Upper lobe of left lung (tissue), 6 donors: ENCODE measurements around the gene ENTHD1. TPM values are rescaled to one million over a fixed set of nuclear protein-coding genes. Genes with fewer than 3 reads are reported as not detected.

ENCODE experiments used
- ATAC-seq, 2 donors: fragments of 200-7000 bp; cut with Tn5 transposase; one replicate each; pipeline ENCODE4 v1.9.1; 2022; ENCODE audit warnings: mild to moderate bottlenecking in 2 of 2, moderate library complexity in 2 of 2; ENCODE audit not compliant: low FRiP score in 2 of 2
- DNase-seq, 2 donors: peaks; one replicate each; pipeline ENCODE4 v3.0.0-alpha.2; 2019 to 2020
- H3K27ac ChIP-seq, 4 donors: fragments of 200-600 bp; sonication (generic); one replicate each; pipeline ENCODE4 v1.5.1; 2016 to 2019
- H3K27me3 ChIP-seq, 4 donors: fragments of 200-600 bp; sonication (generic); one replicate each; pipeline ENCODE4 v1.5.1; 2017 to 2019
- H3K36me3 ChIP-seq, 4 donors: fragments of 200-600 bp; sonication (generic); one replicate each; pipeline ENCODE4 v1.5.1; 2016 to 2019
- H3K4me1 ChIP-seq, 4 donors: fragments of 200-600 bp; sonication (generic); one replicate each; pipeline ENCODE4 v1.5.1; 2018 to 2019
- H3K4me3 ChIP-seq, 4 donors: fragments of 200-600 bp; sonication (generic); one replicate each; pipeline ENCODE4 v1.5.1; 2017 to 2019; ENCODE audit warnings: mild to moderate bottlenecking in 2 of 4, moderate library complexity in 1 of 4
- H3K9me3 ChIP-seq, 4 donors: fragments of 200-600 bp; sonication (generic); one replicate each; pipeline ENCODE4 v1.5.1; 2018 to 2019
- EP300 ChIP-seq, 4 donors: sonication (generic); formaldehyde crosslinking; IDR thresholded peaks; one replicate each; pipeline ENCODE4 v1.5.1; 2017; ENCODE audit warnings: antibody characterized with exemption in 4 of 4, control low read depth in 2 of 4
- POLR2A ChIP-seq, 4 donors: fragments of 450-650 bp; IDR thresholded peaks; one replicate each; pipeline ENCODE4 v1.5.1; 2016 to 2017; ENCODE audit warnings: antibody characterized with exemption in 4 of 4, mild to moderate bottlenecking in 2 of 4
- POLR2AphosphoS5 ChIP-seq, 2 donors: sonication (generic); formaldehyde crosslinking; IDR thresholded peaks; one replicate each; pipeline ENCODE4 v1.5.1; 2017; ENCODE audit warnings: antibody characterized with exemption in 2 of 2
- WGBS, 2 donors: methylation state at CpG; one replicate each; pipeline ENCODE4 v1.1.5; 2017 to 2018; 5-methylcytosine and 5-hydroxymethylcytosine counted together
- total RNA-seq, 6 donors: library from RNA; depleted of rRNA in 4 of 6; stranded (reverse); fragments of >200 nt in 4 of 6; gene quantifications; one replicate each; pipeline versions ENCODE4 v1.1.0 to v1.2.1, GENCODE V29; 2016 to 2021
- TF ChIP-seq, protein P1 (sequence below), 6 experiments: fragments of 450-650 bp in 4 of 6; fragments of 200-600 bp in 2 of 6; sonication (generic) in 2 of 6; IDR thresholded peaks; one replicate each; pipeline ENCODE4 v1.5.1; 2016 to 2019; ENCODE audit warnings: antibody characterized with exemption in 6 of 6
- donor health status: DM: no; HTN: no; CAD: no; lungs with moderate emphysema.
- donor health status: DM: no; HTN: yes; CAD: no; lungs with severe emphysema.

The ENTHD1 gene
- total RNA-seq, 6 donors from 2014 or later: 0.09 TPM; not detected in 5

- Histone ChIP-seq H3K27ac (no peak overlapping the region), H3K4me3 (no peak overlapping the region), H3K27me3 (no peaks in the 10 kb centered on the region), H3K36me3 (no peaks in the 10 kb centered on the region), H3K9me3 (no peaks in the 10 kb centered on the region), H3K4me1 (no peaks in the 10 kb centered on the region)
- no peak for TF ChIP-seq POLR2A (IDR thresholded peaks at IDR 0.05)
- TF ChIP-seq, protein P1, sequence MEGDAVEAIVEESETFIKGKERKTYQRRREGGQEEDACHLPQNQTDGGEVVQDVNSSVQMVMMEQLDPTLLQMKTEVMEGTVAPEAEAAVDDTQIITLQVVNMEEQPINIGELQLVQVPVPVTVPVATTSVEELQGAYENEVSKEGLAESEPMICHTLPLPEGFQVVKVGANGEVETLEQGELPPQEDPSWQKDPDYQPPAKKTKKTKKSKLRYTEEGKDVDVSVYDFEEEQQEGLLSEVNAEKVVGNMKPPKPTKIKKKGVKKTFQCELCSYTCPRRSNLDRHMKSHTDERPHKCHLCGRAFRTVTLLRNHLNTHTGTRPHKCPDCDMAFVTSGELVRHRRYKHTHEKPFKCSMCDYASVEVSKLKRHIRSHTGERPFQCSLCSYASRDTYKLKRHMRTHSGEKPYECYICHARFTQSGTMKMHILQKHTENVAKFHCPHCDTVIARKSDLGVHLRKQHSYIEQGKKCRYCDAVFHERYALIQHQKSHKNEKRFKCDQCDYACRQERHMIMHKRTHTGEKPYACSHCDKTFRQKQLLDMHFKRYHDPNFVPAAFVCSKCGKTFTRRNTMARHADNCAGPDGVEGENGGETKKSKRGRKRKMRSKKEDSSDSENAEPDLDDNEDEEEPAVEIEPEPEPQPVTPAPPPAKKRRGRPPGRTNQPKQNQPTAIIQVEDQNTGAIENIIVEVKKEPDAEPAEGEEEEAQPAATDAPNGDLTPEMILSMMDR (IDR thresholded peaks at IDR 0.05): no peak
- no peak for TF ChIP-seq EP300 (IDR thresholded peaks at IDR 0.05)
- TF ChIP-seq POLR2AphosphoS5 (IDR thresholded peaks at IDR 0.05): no peak
- ATAC-seq: no peak
- 82 to 90% methylated on average over 4 of the region's 4 CpGs for WGBS, 2 donors
- DNase-seq: no peak
Measured at GRCh38 chr22:39809772-39810557, 83.6 kb downstream of the ENTHD1 start.

GRCh38 chr22:39808081-39808480 lies 85.5 kb downstream of the ENTHD1 start:
- Histone ChIP-seq H3K4me3 (no peak overlapping the region), H3K4me1 (no peaks in the 10 kb centered on the region), H3K27me3 (no peaks in the 10 kb centered on the region), H3K36me3 (no peaks in the 10 kb centered on the region), H3K9me3 (no peaks in the 10 kb centered on the region), H3K27ac (no peak overlapping the region)
- DNase-seq (no peak), ATAC-seq (no peak)
- WGBS, 2 donors: 41% methylated on average over 3 of the region's 3 CpGs
- TF ChIP-seq EP300 (IDR thresholded peaks at IDR 0.05): no peak
- TF ChIP-seq, protein P1 (IDR thresholded peaks at IDR 0.05): peak in 1 of 6 experiments; percentile 9

DNA sequence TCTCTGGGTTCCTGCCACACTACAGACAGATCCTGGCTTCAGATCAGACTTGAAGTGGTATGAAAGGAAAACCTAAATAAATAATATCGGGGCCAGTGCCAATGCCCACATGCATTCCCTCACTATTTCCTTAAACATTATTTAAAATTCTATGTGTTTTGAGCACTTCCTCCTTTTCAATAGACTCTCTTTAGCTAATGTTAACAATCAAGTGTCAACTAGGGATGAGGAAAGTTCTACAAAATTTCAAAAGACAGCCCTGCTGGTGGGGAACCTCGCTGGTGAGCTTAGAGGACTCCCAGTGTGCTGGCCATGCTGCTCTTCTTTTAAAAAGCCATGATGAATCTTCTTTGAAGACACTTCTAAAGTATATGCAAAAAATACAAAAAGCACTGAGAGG lies 87.5 kb downstream of the ENTHD1 start:
- Histone ChIP-seq H3K4me1 (no peaks in the 10 kb centered on the region), H3K36me3 (no peaks in the 10 kb centered on the region), H3K9me3 (no peaks in the 10 kb centered on the region), H3K4me3 (no peak overlapping the region), H3K27ac (no peak overlapping the region), H3K27me3 (no peaks in the 10 kb centered on the region)
- DNase-seq (no peak), ATAC-seq (no peak)
- TF ChIP-seq, protein P1 (IDR thresholded peaks at IDR 0.05): no peak
- no peak for TF ChIP-seq POLR2A (IDR thresholded peaks at IDR 0.05)
- TF ChIP-seq POLR2AphosphoS5 (IDR thresholded peaks at IDR 0.05): no peak
- TF ChIP-seq EP300 (IDR thresholded peaks at IDR 0.05): no peak
- 24 to 28% methylated on average over 2 of the region's 2 CpGs for WGBS, 2 donors

- DNase-seq (no peak), ATAC-seq (no peak)
- H3K4me3 ChIP-seq: no peak overlapping the region
- no peak overlapping the region for H3K27ac ChIP-seq
- H3K27me3 ChIP-seq: no peaks in the 10 kb centered on the region
- no peaks in the 10 kb centered on the region for H3K36me3 ChIP-seq
- H3K9me3 ChIP-seq: no peaks in the 10 kb centered on the region
- WGBS, 2 donors: 88 to 93% methylated on average over 5 of the region's 5 CpGs
- no peak for TF ChIP-seq POLR2A (IDR thresholded peaks at IDR 0.05)
- TF ChIP-seq POLR2AphosphoS5 (IDR thresholded peaks at IDR 0.05): no peak
- TF ChIP-seq EP300 (IDR thresholded peaks at IDR 0.05): no peak
- TF ChIP-seq, protein P1 (IDR thresholded peaks at IDR 0.05): no peak
- H3K4me1 ChIP-seq: no peaks in the 10 kb centered on the region
Measured at GRCh38 chr22:39805117-39805516, 88.4 kb downstream of the ENTHD1 start.

DNA sequence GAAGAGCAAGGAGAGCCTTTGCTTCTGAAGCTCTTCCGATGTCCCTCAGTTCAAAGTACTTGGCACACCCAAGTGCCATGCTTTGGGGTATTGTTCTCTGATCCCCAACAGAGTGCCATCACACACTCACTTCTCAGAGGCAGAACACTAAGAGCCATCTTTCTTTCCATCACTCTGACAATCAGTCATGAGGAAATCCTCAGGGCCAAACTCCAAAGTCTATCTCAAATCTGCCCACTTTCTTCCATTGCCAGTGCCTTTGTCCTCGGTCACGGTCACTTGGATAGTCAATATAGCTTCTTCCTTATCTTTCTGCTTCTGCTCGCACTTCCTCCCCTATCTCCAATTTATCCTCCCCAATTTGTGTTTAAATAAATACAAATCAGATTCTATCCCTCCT lies 90.9 kb downstream of the ENTHD1 start:
- Histone ChIP-seq H3K4me3 (no peak overlapping the region), H3K4me1 (no peaks in the 10 kb centered on the region), H3K27ac (no peak overlapping the region), H3K36me3 (no peaks in the 10 kb centered on the region), H3K27me3 (no peaks in the 10 kb centered on the region), H3K9me3 (peaks cover 5 to 16% (median 9%) of the 10 kb centered on the region in 4 donors)
- TF ChIP-seq POLR2AphosphoS5 (IDR thresholded peaks at IDR 0.05): no peak
- TF ChIP-seq, protein P1 (IDR thresholded peaks at IDR 0.05): no peak
- TF ChIP-seq POLR2A (IDR thresholded peaks at IDR 0.05): no peak
- TF ChIP-seq EP300 (IDR thresholded peaks at IDR 0.05): no peak
- DNase-seq (no peak), ATAC-seq (no peak)
- 88 to 92% methylated on average over 4 of the region's 4 CpGs for WGBS, 2 donors
